ENCODE measurements around the gene TAS2R41.
"Not testable (repeated sequence)": the region's sequence is repeated elsewhere in the genome, so short reads cannot be mapped to it uniquely, and the experiment has no call there.

Gene TAS2R41

DNA sequence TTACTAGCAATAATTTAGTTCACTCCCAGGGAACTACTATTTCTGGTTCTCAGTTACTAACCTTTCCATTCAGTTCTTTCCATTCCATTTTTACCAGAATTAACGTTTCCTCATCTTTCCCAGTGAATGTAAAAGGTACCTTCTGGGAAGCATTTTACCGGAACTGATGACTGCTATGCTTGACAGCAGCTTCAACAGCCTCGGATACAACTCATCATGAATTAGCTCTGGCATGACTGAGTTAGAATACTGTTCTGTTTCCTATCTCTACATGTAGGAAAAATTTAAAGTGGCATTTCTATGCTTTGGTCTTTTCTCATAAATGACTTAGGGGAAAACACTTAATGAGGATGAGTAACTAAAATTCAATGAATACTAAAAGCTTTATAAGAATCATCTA is 18.6 kb downstream of the TAS2R41 start:
- no peak for DNase-seq

DNA sequence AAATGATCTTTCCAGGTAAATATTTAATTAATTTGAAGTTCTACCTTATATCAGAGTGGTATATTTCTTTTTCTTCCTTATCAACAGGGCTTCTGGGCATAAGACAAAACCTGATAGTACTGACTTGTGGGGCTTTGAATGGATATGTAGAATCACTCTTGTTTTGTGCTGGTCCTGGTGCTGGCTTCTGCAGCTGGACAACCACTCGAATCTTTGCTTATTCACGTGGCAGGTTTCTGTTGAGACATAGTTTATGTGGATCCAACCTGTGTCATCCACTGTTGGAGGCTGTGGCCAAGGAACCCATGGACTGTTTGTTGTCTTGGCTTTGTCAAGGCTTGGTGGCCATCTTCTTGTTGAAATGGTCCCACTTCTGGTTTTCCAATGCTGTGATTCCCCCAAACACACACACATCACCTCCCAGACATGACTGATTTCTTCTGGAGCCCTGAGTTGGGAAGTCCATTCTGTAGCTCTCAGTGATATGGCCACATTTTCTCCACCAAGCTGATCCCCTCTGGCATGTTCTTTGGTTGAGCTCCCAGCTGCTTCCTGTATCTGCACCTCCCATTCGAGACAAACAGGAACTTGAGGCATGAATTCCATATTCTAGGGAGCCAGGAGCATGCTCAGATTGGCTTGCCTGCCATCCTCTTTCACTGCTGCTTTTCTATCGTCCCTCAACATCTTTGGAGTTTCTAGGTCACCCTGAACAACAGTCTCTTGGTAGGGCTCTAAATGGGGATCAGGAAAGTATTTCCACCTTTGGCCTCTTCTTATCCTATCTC is 19.5 kb downstream of the TAS2R41 start:
- DNase-seq: no peak

DNA sequence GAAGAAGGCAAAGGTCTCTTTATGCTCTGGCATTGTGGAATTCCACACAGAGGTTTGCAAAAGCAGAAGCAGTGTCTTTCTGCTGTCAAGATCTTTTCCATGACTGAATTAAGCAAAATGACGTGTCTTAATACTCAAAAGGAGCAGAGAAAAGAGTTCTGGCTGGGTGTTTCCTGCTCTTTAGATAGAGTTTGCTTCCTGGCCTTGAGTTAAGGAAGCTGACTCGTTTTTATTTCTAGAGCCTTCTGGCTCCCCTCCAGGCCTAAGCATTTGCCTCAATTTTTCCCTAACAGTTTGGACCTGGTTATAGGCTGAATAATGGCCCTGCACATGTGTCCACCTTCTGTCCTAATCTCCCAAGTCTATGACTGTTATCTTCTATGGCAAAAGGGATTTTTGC is 21.6 kb downstream of the TAS2R41 start:
- DNase-seq: no peak

DNA sequence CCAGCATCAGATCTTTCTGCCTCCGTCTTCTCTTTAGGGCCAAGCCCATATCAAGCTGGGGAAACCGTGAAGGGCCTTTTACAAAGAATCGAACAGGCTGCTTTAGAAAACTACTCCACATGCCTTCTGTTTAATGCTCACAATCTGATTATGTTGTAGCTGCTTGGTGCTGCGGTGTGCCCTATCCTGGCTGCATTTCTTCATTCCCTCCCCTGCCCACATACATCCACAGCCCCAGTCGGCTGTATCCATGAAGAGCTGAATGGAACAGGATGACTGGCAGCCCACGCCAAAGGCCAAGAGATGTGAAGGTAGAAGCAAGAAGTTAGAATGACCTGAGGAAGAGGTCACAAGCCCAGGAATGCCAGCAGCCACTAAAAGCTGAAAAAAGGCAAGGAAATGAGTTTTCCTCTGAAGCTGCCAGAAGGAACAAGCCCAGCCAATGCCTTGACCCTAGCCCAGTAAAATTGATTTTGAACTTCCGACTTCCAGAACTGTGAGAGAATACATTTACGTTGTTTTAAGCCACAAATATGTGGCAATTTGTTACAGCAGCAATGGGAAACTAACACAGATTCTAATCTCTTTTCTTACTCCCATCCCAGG is 22.2 kb downstream of the TAS2R41 start:
- no peak for DNase-seq

DNA sequence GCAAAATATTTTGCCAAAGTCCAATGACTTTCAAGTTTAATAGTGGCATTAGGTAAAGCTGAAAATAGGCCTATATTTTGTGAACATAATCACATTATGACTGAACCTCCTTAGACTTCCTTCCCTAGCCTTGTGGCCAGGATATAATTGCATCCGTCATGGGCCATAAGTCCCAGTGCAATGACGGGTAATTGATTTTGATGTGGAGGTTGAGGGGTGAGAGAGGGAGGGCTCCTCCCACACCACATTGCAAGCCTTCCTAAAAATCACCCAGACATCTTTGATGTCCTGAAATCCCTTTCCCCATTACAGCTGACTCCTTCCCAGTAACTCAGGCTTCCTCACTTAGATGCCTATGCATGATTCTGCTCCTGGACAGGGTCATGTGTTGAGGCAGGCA is 25.6 kb downstream of the TAS2R41 start:
- DNase-seq: no peak

DNA sequence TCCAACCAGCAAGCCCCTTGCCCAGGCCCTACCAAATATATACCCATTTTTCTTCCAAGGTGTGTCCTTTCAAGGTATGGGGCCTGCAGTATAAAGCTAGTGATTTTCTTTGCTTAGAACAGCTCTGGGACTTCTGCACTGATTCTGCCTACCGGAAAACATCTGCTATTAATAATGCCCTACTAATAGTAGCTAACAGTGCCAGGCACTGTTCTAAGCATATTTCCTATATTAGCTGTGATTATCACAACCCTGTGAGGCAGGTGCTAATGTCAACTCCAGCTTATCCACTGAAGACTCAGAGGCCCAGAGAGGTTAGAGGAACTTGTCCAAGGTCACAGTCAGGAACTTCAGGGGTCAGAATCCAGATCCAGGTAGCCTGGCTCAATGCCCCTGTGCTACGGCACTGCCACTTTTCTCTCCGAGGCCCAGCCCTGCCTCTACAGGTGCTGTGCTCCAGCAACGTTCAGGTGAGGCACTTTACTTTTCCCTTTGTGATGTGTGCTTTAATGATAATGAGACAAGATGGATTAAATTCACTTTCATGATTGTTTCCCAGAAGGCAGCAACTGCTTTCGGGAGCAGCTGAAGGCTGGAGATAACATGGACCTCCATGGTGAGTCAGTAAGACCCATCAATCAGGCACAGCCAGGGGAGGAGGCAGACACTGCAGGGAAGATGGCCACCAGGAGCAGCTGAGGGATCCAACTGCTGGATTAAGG is 26.7 kb downstream of the TAS2R41 start:
- no peak for DNase-seq

DNA sequence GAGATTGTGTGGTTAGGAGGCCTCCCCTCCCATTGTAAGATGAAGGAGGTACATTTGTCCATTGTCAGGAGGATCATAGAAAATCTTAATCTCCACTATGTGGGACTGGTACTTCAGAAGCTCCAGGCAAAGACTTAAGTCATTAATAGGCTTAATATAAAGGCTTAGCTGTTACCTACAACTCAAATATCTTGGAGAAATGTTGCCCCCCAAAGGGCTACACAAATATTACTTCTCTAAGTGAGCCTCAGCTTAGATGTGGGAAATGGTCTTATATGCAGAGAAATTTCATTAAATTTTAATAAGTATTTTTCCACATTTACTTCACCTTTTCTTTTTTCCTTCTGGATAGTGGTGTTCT is 27.2 kb downstream of the TAS2R41 start:
- no peak for DNase-seq

DNA sequence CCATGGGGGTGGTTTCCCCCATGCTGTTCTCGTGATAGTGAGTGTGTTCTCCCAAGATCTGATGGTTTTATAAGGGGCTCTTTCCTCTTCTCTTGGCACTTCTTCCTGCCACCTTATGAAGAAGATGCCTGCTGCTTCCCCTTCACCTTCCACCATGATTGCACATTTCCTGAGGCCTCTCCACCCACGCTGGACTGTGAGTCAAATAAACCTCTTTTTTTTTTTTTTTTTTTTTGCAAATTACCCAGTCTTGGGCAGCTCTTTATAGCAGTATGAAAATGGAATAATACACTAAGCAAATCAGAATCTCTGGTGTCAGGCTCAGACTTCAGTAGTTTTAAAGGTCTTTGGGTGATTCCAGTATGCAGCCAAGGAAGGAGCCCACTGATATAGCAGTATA is 28.2 kb downstream of the TAS2R41 start:
- no peak for DNase-seq

DNA sequence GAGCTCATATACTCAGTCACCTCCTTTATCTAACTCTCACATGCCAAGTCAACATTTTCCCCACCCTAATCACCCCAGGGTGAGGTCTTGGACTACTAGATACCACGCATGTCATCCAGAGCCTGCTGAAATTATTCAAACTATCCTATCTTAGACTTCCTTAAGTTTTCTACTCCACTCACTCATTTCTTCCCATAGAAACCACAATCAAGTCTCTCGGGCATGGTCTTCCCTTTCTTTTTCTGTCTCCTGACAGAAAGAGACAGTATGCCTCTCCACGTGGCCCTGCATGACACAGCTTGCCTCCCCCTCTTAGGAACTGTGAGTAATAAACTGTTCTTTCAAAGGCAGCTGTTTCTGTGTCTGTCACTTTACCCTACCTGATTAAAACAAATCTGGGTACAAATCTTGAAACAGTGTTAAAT is 29.4 kb downstream of the TAS2R41 start:
- DNase-seq: no peak

DNA sequence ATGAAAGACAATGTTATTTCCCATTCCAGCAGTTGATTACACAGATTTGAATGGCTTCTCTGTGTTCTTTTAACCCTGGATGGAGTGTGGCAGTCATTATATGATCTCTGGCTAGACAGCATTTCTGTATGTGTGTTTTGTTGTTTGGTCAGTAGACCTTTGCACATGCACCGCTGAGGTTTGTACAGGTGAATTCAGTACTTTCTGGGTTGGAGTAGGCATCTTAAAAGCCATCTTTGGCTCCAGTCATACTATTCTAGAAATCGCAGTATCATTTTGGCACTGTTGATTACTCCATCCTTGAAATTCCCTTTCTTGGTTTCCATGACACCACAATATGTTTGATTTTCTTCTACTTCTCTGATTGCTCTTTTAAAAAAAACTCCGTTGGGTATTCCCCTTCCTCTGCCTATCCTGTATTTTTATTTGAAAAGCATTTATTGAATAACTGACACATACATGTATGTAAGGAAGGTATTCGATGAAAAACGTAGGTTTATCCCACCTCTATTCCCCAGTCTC is 29.9 kb downstream of the TAS2R41 start:
- no peak for DNase-seq

DNA sequence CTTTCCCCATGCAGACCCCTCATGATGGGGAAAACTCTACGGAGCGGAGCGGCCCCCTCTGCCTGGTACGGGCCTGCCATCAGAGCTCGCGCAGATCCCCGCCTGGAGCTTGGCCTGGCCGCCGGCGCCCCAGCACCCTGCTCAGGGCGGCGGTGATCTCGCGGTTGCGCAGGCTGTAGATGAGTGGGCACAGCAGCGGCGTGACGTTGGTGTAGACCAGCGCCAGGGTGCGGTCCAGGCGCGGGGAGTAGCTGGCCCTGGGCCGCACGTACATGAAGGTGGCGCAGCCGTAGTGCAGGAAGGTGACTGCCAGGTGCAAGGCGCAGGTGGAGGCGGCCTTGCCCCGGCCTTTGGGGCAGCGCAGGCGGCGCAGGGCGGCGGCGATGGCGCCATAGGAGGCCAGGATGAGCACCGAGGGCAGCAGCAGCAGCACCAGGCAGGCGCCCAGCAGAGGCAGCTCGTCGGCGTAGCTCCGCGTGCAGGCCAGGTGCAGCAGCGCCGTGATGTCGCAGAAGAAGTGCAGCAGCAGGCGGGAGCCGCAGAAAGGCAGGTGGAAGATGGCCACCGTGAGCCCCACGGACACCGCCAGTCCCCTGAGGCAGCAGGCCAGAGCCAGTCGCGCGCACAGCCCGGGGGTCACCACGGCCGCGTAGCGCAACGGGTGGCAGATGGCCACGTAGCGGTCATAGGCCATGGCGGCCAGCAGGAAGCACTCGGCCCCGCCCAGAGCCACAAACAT is 33.4 kb downstream of the TAS2R41 start:
- DNase-seq: no peak

DNA sequence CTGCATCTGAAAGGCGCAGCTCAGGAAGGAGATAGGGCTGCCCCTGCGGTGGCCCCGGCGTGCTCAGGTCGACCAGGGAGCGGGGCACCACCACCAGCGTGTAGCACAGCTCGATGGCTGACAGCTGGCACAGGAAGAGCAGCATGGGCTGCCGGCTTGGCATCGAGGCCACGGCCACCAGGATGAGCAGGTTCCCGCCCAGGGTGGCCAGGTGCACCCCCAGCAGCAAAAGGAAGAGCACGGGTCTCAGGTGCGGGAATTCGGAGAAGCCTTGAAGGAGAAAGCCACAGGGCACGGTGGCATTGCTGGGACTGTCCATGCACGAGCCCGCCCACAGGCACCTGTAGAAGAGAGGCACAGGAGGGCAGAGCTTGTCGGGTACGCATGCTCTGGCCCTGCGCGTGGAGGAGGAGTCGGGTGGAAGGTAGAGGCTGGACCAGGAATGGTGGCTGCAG is 33.9 kb downstream of the TAS2R41 start:
- DNase-seq: no peak

DNA sequence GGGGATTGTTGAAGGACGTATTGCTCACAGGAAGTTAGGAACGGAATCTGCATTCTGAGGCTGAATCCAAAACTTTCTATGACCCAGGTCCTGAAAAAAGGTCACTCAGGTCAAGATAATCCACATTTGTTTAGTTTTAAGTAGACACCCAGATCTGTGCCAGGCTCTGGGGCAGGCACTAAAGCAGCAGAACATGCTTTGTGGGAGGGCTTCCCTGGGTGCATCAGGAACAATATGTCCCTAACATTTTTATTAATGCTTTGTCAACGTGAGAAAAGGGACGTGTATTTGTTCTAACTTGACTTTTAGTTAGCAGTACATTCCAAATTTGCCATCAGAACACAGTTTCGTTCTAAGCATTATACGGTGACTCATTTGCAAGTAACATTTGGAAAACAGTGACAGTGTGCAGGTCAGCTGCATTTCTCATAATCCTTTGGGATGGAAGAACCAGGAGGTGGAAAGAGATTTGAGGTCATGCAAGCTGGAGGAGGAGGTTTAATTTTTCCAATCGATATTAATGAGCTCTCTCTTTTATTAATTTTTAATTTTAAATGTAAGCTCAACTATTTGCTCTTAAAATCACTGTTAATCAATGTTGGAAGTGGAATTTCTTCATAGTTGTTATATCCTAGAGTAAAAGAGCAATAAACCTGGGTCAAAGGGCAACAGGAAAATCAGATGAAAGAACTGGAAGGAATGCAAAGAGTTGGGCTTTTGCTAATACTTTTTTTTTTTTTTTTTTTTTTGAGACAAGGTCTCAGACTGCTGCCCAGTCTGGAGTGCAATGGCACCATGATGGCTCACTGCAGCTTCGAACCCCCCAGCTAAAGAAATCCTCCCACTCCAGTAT is 35.0 kb downstream of the TAS2R41 start:
- DNase-seq: no peak

DNA sequence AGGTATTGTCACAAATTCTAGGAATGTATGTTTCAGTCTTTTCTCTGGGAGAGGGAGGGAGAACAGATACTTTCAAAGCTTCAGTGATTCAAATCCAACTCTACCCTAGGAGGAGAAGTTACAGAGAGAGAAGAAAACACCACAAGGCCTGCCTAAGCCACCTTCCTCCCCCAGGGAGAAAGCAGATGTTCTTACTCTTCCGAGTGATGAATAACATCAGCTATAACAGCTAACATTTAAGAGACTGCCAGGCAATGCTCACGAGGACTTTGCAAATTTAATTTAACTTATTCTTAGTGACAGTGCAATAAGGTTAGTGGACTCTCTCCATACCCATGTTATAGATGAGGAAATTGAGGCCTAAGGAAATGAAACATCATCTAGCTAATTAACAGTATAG is 36.8 kb downstream of the TAS2R41 start:
- DNase-seq: no peak

DNA sequence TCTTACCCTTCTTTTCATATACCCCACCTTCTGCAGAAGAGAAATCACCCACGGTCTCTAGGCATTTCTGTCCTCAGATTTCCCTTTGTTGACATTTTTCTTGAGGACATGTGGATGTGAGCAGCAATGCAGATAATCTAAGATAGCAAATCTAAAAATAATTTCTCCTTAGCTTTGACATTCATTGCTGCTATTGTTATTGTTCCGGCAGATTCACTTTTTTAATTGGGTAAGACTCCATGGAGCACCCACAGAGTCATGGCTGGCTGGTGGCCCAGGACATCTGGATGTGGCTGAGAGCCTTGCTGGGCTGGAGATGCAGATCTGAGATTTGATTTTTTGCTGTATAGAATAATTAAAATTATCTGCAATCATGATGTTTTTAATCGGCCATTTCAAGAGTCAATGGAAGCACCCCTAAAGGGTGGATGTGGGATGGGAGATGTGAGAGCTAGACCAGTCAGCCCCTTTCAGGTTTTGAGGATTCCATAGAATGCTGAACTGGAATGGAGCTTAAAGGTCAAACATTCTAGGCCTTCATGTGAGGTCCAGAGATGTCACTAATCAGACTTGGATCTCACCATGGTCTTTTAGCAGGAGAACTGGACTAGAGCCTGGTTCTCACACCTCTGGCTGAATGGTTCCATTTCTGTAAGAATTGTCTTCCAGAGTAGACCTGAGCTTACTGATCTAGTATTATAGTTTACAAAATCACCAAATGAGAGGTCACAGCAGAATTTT is 37.5 kb downstream of the TAS2R41 start:
- DNase-seq: no peak

DNA sequence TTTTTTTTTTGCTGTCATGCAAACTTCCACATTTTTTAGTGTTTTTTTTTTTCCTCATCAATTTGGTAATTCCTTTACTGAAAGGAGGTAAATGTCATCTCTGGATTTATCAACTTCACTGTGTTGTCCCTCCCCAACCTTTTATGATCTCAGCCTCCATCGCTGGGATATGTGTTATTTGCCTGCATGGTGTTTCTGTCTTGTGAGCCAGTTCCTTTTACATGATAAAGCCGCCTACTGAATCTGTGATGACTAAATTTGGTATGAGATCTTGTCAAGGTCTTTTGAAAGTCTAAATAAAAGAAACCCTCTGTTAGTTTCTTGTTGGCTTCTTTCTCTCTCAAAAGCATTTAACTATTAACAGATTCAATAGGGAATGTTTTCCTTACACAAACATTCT is 39.3 kb downstream of the TAS2R41 start:
- DNase-seq: no peak

DNA sequence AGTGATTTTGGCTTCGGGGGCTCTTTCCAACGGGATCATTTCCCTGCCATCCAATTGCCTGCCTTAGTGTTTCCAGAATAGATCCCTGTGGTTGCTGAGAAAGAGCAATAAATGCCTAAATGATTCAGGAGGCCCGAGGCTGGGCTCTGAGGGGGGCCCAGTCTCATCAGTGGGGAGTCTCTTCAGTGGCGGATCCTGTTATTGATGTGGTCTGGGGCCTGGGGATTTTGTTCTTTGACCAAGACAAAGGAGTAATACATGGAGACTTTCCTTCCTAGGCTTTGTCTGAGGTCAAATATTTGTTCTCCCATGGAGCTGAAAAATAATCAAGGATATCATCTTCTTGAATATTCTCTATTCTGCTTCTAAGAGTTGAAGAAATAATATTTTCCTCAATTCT is 40.8 kb downstream of the TAS2R41 start:
- DNase-seq: no peak

DNA sequence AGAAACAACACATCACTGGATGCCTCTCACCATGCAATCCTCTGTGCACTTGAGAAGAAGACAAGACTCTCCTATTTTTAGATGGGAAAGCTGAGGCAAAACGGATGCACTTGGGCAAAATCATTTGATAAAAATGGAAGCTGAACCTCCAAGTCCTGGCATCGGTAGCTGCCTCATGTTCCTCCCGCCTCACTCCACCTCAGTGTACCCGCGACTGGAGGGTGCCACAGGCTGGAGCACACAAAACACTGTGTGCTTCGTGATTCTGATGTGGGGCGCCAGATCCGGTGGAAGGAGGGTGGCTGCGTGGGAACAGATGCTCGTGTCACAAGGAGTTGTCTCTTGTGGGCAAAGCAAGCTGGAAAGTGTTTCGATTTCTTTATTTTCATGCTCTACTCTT is 41.3 kb downstream of the TAS2R41 start:
- DNase-seq: no peak

DNA sequence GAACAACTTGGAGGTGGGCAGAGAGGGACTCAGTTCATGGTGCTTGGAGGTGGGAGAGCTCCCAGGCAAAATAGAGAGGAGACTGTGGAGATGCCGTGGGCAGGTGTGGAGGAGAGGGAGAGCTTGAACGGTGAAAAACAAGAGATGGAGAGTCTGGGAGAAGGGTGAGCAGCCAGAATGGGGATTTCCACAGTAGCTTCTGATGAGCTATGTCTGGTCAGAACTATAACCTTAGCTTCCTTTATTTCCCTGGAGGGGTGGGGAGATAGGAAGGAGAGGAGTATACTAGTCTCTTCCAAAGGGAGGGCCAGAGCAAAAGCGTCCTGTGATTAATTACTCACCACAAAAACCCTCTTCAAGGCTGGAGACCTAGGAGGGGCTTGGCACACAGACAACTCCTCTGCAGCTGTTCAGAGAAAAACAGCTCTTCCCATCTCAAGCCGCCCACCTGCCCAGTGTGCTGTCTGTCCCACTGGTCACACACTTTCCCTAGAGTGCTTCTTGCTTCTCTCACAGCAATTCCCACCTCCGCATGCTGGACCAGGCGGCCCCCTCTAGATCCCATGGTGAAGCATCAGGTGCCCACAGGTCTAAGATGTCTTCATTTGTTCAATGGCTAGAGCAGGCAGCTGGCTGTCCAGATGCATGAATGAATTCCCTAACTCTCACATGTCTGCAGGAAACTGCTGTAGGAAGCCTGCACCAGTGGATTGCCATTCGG is 41.9 kb downstream of the TAS2R41 start:
- no peak for DNase-seq

DNA sequence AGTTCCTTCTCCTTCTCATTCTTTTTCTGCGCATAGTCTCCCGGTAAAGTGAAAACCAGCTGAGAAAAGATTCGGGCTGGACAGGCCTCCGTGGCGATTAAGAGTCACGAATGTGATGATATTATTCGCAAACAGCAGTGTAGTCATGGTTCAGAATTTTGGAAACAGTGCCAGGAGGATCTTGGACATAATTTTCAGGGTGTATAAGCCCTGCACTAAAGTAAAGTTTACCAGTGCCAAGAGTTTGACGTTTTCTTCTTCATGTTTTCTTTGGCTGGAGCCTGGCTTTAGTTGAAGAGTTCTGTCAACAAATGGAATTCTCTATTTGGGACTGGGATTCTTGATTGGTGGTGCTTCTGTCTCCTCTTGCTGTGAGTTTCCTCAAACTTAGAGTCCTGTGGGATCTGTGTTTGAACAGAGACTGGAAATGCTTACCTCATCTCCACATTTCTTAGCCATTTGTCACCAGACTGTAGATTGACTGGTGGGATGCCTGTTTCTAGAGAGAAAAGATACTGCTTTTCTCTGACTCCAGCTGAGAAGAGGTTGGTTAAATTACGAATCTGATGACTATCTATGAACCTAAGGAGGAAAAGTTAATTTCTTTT is 44.7 kb downstream of the TAS2R41 start:
- not testable (repeated sequence) for DNase-seq
